B cell (primary cell): ENCODE data around the gene NCOR1. TPM values are rescaled to one million over a fixed set of nuclear protein-coding genes. Genes with fewer than 3 reads are reported as not detected.

Source experiments
- ATAC-seq: fragments of 200-7000 bp; cut with Tn5 transposase; one replicate; pipeline ENCODE4 v1.10.0; 2021; ENCODE audit warnings: low read depth, mild to moderate bottlenecking, moderate number of reproducible peaks, moderate library complexity
- CTCF ChIA-PET: fragments of 350-600 bp; sonication (Branson Sonifier 250); formaldehyde crosslinking; loops from one replicate; lab custom pipeline; 2021; ENCODE audit warnings: antibody characterized with exemption, inconsistent platforms; lab: Charles Lee
- POLR2A ChIA-PET: fragments of 350-600 bp; sonication (Branson Sonifier 250); formaldehyde crosslinking; loops from one replicate; lab custom pipeline; 2021; ENCODE audit warnings: antibody characterized with exemption; lab: Charles Lee
- DNase-seq: peaks from one replicate; pipeline ENCODE4 v3.0.0; 2013
- H2AFZ ChIP-seq: 2 replicates; pipeline ENCODE4 v1.6.1; 2012; ENCODE audit warnings: mild to moderate bottlenecking, low read depth, low read length; ENCODE audit not compliant: insufficient read depth, poor library complexity, severe bottlenecking
- H3K27ac ChIP-seq, 2 donors: 1 replicate in 1 of 2; 2 replicates in 1 of 2; pipeline ENCODE4 v1.5.1; 2012 to 2013; ENCODE audit warnings: low read length in 2 of 2, mild to moderate bottlenecking in 2 of 2, moderate library complexity in 1 of 2
- H3K27me3 ChIP-seq, 4 experiments: fragments of 200-600 bp in 1 of 4; sonication (generic) in 1 of 4; replicated peaks in 1 of 4; 1 replicate in 2 of 4; 2 replicates in 2 of 4; pipeline versions ENCODE4 v1.6.1 to v1.7.0; 2013 to 2016; ENCODE audit warnings: low read length in 3 of 4, mild to moderate bottlenecking in 2 of 4, mixed read lengths in 1 of 4, moderate library complexity in 1 of 4; ENCODE audit not compliant: insufficient read depth in 4 of 4, control insufficient read depth in 3 of 4; ENCODE audit errors: control extremely low read depth in 1 of 4
- H3K36me3 ChIP-seq, 2 experiments: replicated peaks in 1 of 2; 1 replicate in 1 of 2; 2 replicates in 1 of 2; pipeline versions ENCODE4 v1.6.1 to v1.7.1; 2013; ENCODE audit warnings: low read length in 1 of 2; ENCODE audit not compliant: insufficient read depth in 2 of 2, control insufficient read depth in 1 of 2; ENCODE audit errors: control extremely low read depth in 1 of 2, extremely low read depth in 1 of 2
- H3K4me1 ChIP-seq, 2 donors: fragments of 200-600 bp in 1 of 2; sonication (generic) in 1 of 2; 1 replicate in 1 of 2; 2 replicates in 1 of 2; pipeline versions ENCODE4 v1.5.1 to v1.6.1; 2013 to 2017; ENCODE audit warnings: low read length in 2 of 2; ENCODE audit not compliant: control insufficient read depth in 2 of 2, insufficient read depth in 2 of 2
- H3K4me2 ChIP-seq: replicated peaks from 2 replicates; pipeline ENCODE3; 2012; ENCODE audit warnings: mild to moderate bottlenecking, low read depth, low read length; ENCODE audit not compliant: poor library complexity, severe bottlenecking
- H3K4me3 ChIP-seq, 5 experiments: fragments of 200-600 bp in 1 of 5; sonication (generic) in 1 of 5; 1 replicate in 3 of 5; 2 replicates in 2 of 5; pipeline versions ENCODE4 v1.5.1 to v1.7.0; 2011 to 2016; ENCODE audit warnings: low read length in 4 of 5, mild to moderate bottlenecking in 4 of 5, low read depth in 2 of 5, control low read depth in 1 of 5, moderate library complexity in 1 of 5; ENCODE audit not compliant: insufficient read depth in 1 of 5; ENCODE audit errors: control extremely low read depth in 1 of 5, extremely low read depth in 1 of 5
- H3K79me2 ChIP-seq: fragments of 200-600 bp; sonication (generic); one replicate; pipeline ENCODE4 v1.6.0; 2016; ENCODE audit warnings: low read length; ENCODE audit not compliant: control insufficient read depth, insufficient read depth
- H3K9ac ChIP-seq: fragments of 200-600 bp; sonication (generic); 2 replicates; pipeline ENCODE4 v1.6.1; 2017; ENCODE audit warnings: mild to moderate bottlenecking, low read length, moderate library complexity
- H3K9me3 ChIP-seq, 3 donors: one replicate each; pipeline versions ENCODE4 v1.6.1 to v1.7.1; 2013; ENCODE audit warnings: low read length in 2 of 3; ENCODE audit not compliant: control insufficient read depth in 2 of 3, insufficient read depth in 1 of 3; ENCODE audit errors: control extremely low read depth in 1 of 3
- H4K20me1 ChIP-seq: 2 replicates; pipeline ENCODE4 v1.6.0; 2012; ENCODE audit warnings: mild to moderate bottlenecking, low read length; ENCODE audit not compliant: insufficient read depth, control insufficient read depth, poor library complexity, severe bottlenecking
- H3K27ac Mint-ChIP-seq: one replicate; pipeline ENCODE4 v1.8.0; 2021; ENCODE audit warnings: mixed read lengths
- H3K27me3 Mint-ChIP-seq: one replicate; pipeline ENCODE4 v1.8.0; 2021; ENCODE audit warnings: mixed read lengths
- H3K4me1 Mint-ChIP-seq: one replicate; pipeline ENCODE4 v1.8.0; 2021; ENCODE audit warnings: mixed read lengths
- H3K4me3 Mint-ChIP-seq: one replicate; pipeline ENCODE4 v1.8.0; 2021; ENCODE audit warnings: mixed read lengths
- H3K9me3 Mint-ChIP-seq: one replicate; pipeline ENCODE4 v1.8.0; 2022; ENCODE audit warnings: mixed read lengths; ENCODE audit not compliant: insufficient read depth
- EZH2 ChIP-seq: IDR thresholded peaks from 2 replicates; pipeline ENCODE4 v1.6.1; 2012; ENCODE audit warnings: borderline replicate concordance, low read depth, mild to moderate bottlenecking, moderate library complexity, low read length; ENCODE audit not compliant: insufficient read depth, poor library complexity, severe bottlenecking
- WGBS: methylation state at CpG from one replicate; pipeline ENCODE4 v1.1.5; 2013; ENCODE audit warnings: missing lambda C conversion rate; ENCODE audit not compliant: insufficient coverage; 5-methylcytosine and 5-hydroxymethylcytosine counted together
- intact Hi-C: fragments of 100-400 bp; cut with micrococcal nuclease; formaldehyde crosslinking; loops from one replicate; pipeline ENCODE4 v1.10.0; 2022
- polyA plus RNA-seq: library from polyadenylated mRNA; depleted of rRNA; stranded (reverse); fragments of >200 nt; gene quantifications from 2 replicates; pipeline ENCODE4 v1.2.3, GENCODE V29; 2012
- total RNA-seq, 2 donors: library from RNA; stranded (reverse); fragments of 120-200 nt in 1 of 2; gene quantifications; 1 replicate in 1 of 2; 2 replicates in 1 of 2; pipeline versions ENCODE4 v1.2.3 to v1.2.4, GENCODE V29; 2013 to 2022
- TF ChIP-seq, protein P1 (sequence below): fragments of 200-600 bp; IDR thresholded peaks from one replicate; pipeline ENCODE4 v1.8.0; 2022; ENCODE audit warnings: antibody characterized with exemption, mild to moderate bottlenecking

The NCOR1 gene
- total and polyA plus RNA-seq, 2 donors (not counting 1 experiment from before 2014, with no cell fraction given), result 46.3 to 217 TPM

DNA sequence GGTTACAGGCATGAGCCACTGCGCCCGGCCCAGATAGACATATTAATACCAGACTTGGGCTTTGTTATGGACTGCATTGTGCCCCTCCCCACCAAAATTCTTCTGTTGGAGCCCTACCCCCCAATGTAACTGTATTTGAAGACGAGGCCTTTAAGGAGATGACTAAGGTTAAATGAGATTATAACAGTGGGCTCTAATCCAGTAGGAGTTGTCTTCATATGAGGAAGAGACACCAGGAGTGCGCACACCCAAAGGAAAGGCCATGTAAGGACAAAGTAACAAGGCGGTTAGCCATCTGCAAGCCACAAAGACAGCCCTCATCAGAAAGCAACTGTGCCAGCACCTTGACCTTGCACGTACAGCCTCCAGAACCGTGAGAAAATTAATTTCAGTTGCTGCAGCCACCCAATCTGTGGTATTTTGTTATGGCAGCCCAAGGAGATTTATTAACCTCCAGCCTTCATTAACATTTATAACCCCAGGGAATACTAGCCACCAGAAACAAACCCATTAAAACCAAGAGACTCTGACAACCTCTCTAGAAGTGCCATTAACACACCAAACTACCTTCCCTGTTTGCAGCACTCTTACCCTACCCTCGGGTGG, 108.1 kb downstream of the NCOR1 start:
- Mint-ChIP-seq H3K9me3 (no peaks in the 10 kb centered on the region), H3K27me3 (no peaks in the 10 kb centered on the region), H3K4me1 (no peaks in the 10 kb centered on the region), H3K27ac (no peak overlapping the region), H3K4me3 (no peak overlapping the region)
- H3K27me3 ChIP-seq, result no peaks in the 10 kb centered on the region
- no peak overlapping the region for H2AFZ ChIP-seq
- no peak for TF ChIP-seq EZH2
- TF ChIP-seq, protein P1, sequence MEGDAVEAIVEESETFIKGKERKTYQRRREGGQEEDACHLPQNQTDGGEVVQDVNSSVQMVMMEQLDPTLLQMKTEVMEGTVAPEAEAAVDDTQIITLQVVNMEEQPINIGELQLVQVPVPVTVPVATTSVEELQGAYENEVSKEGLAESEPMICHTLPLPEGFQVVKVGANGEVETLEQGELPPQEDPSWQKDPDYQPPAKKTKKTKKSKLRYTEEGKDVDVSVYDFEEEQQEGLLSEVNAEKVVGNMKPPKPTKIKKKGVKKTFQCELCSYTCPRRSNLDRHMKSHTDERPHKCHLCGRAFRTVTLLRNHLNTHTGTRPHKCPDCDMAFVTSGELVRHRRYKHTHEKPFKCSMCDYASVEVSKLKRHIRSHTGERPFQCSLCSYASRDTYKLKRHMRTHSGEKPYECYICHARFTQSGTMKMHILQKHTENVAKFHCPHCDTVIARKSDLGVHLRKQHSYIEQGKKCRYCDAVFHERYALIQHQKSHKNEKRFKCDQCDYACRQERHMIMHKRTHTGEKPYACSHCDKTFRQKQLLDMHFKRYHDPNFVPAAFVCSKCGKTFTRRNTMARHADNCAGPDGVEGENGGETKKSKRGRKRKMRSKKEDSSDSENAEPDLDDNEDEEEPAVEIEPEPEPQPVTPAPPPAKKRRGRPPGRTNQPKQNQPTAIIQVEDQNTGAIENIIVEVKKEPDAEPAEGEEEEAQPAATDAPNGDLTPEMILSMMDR, result no peak
- POLR2A ChIA-PET, result interaction anchor here (0.5 kb wide), 1 partner anchor 163 kb away, joined by 4 read pairs; no protein-coding TSS in a partner anchor
- DNase-seq (no peak), ATAC-seq (no peak)
- intact Hi-C loops, result no loop called here
- H3K4me3 ChIP-seq, result no peak overlapping the region
- peaks cover 16% of the 10 kb centered on the region for H3K79me2 ChIP-seq
- H3K4me1 ChIP-seq, result no peaks in the 10 kb centered on the region
- CTCF ChIA-PET, result no interaction called here
- no peak overlapping the region for H3K9ac ChIP-seq
- no peak overlapping the region for H3K27ac ChIP-seq
- no peaks in the 10 kb centered on the region for H3K9me3 ChIP-seq
- WGBS, result 100% methylated on average over 3 of the region's 8 CpGs
- H3K36me3 ChIP-seq, result peaks cover 6 to 47% of the 10 kb centered on the region in 2 experiments
- H4K20me1 ChIP-seq, result no peaks in the 10 kb centered on the region
- no peak overlapping the region for H3K4me2 ChIP-seq

DNA sequence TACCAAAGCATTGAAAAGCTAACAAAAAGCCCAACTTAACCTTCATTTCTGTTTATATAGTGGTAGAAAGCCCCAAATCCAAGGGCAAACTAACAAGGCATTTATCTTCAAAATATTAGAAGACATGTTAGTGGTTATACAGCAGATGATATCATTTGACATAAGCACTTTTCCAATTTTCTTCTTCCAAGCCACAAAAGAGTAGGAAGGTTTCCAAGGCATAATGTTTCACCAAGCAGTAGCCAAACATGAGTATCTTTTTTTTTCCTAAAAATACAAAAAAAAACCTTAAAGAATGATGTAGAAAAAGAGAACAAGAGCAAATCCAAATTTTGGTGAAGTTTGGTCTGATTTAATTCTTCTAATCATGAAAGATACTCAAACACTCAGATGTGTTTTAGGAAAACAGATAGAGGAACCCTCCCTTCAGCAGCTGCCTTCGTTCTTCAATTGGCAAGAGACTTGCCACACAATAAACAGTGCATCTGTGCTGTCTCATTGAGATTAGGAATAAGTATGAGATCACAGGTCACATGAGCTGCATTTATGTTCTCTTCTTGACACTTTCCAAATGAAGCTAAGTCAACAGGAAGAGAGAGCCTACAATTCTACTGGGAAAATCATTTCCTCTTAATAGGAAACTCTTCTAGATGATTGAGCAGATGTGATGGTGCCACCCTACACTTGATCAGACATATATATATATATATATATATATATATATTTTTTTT, 109.0 kb downstream of the NCOR1 start:
- no peaks in the 10 kb centered on the region for H3K27me3 ChIP-seq
- H3K9me3 Mint-ChIP-seq, result no peaks in the 10 kb centered on the region
- CTCF ChIA-PET, result no interaction called here
- intact Hi-C loops, result no loop called here
- no peak overlapping the region for H2AFZ ChIP-seq
- H3K27ac Mint-ChIP-seq, result no peak overlapping the region
- no peaks in the 10 kb centered on the region for H3K4me1 ChIP-seq
- H3K27ac ChIP-seq, result no peak overlapping the region
- H3K9me3 ChIP-seq, result no peaks in the 10 kb centered on the region
- DNase-seq, result no peak
- no peak overlapping the region for H3K9ac ChIP-seq
- TF ChIP-seq, protein P1, result no peak
- TF ChIP-seq EZH2, result no peak
- no peaks in the 10 kb centered on the region for H3K4me1 Mint-ChIP-seq
- POLR2A ChIA-PET, result interaction anchor here (0.5 kb wide), 1 partner anchor 162 kb away, joined by 4 read pairs; no protein-coding TSS in a partner anchor
- no peaks in the 10 kb centered on the region for H3K27me3 Mint-ChIP-seq
- peaks cover 16% of the 10 kb centered on the region for H3K79me2 ChIP-seq
- no peak overlapping the region for H3K4me3 ChIP-seq
- H3K36me3 ChIP-seq, result peaks cover 6 to 54% of the 10 kb centered on the region in 2 experiments
- H3K4me2 ChIP-seq, result no peak overlapping the region
- WGBS, result no CpG with 5 or more reads among the region's 1 CpG
- no peak overlapping the region for H3K4me3 Mint-ChIP-seq
- H4K20me1 ChIP-seq, result no peaks in the 10 kb centered on the region
- no peak for ATAC-seq
